HG03520 (cell line): ENCODE results near the gene AP3D1.
"Not testable (repeated sequence)": the region's sequence is repeated elsewhere in the genome, so short reads cannot be mapped to it uniquely, and the experiment has no call there.

Source experiments
- ATAC-seq: cut with Tn5 transposase; IDR thresholded peaks from one replicate; pipeline ENCODE4 v1.9.1; 2021; ENCODE audit warnings: mild to moderate bottlenecking, moderate library complexity; ENCODE audit not compliant: unreplicated experiment

AP3D1 gene

GRCh38 chr19:2129892-2130770 lies 21.2 kb downstream of the AP3D1 start:
- no peak for ATAC-seq

- no peak for ATAC-seq
Observed at GRCh38 chr19:2129486-2129885, 21.9 kb downstream of the AP3D1 start.

- ATAC-seq, result no peak
Observed at GRCh38 chr19:2129022-2129421, 22.3 kb downstream of the AP3D1 start.

DNA sequence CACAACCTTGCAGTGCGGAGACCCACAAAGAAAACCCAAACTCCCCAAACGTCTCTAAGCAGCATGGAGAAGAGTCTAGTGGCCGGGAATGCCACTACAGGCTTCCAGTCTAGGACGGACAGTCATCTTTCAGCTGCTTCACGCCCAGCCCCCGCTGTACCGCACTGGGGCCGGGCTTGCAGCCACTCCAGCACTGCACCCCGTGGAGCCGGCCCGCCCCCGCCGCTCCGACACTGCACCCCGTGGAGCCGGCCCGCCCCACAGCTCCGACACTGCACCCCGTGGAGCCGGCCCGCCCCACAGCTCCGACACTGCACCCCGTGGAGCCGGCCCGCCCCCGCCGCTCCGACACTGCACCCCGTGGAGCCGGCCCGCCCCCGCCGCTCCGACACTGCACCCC lies 23.1 kb downstream of the AP3D1 start:
- not testable (repeated sequence) for ATAC-seq

DNA sequence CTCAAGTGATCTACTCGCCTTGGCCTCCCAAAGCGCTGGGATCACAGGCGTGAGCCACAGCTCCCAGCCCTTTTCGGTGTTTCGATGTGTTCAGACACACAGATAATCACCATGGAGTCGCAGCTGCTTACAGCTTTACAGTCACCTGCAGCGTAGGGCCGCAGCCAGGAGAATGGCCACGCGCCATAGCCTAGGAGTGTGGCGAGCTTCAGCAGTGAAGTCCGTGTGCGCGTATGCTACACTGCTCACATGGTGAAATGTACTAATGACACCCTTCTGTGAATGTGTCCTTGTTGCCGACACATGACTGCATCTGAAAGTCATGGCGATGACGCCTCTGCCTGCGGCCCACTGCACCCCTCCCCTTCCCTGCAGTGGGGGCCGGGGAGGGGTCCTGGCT lies 23.6 kb downstream of the AP3D1 start:
- no peak for ATAC-seq

GRCh38 chr19:2126879-2127518 lies 24.4 kb downstream of the AP3D1 start:
- ATAC-seq, result no peak

DNA sequence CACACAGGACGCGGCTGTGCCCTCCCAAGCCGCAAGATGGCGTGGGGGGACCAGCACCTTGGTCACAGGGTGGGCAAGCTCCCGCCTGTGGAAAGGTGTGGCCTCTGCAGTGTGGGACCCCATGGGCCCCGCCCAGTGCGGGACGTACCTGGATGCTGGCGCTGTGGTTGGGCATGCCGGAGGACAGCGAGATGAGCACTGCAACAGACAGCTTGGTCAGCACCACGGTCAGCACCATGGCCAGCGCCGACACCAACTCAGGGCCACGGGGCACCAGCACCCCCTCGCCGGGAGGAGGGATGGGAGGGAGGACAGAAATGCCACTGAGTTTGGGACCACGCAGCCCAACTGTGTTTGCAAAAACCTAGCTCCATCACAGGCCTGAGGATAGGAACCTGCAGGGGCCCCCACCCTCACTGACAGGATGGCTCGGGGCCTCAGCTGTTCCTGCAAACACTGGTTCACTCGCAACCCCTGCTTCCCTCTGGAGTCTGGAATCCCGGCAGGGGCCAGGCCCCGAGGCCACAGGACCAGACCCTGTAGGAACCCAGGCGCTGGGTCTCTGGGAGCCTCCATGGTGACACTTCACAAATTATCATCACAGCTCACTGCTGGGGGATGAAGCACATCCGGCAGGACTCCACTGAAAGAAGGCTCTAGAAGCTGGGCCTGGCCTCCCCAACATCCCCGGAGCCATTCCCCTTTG lies 27.5 kb downstream of the AP3D1 start:
- ATAC-seq, result no peak

- no peak for ATAC-seq
Observed at GRCh38 chr19:2122982-2123381, 28.4 kb downstream of the AP3D1 start.

GRCh38 chr19:2122251-2122650 lies 29.1 kb downstream of the AP3D1 start:
- ATAC-seq, result no peak

DNA sequence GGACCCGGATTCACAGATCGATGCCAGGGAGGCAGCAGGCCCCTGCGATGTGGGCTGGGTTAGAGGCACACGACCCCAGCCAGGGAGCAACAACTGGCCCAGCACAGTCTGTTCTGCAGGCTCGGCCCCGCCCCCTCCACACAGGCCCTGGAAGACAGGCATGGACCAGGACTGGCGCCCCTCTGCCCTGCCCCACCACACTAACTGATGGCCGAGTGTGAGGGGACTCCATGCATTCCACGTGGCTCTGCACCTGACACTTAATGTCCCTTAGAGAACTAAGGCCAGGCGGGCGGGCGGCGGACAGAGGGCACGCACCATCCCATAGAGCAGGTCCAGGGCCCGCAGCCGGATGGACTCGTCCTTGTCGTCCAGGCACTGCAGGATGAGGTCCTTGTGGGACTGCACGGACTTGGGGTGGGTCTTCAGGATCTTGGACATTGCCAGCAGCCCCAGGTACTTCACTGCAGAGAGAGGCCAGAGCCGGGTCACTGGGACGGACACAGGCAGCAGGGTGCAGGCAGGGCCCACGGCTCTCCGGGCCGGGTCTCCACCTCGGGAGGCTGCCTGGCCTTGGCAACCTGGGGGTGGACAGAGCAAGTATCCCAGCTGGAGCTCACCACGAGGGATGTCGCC lies 29.8 kb downstream of the AP3D1 start:
- no peak for ATAC-seq

- no peak for ATAC-seq
Observed at GRCh38 chr19:2120821-2121220, 30.5 kb downstream of the AP3D1 start.

- ATAC-seq, result no peak
Observed at GRCh38 chr19:2119921-2120785, 31.2 kb downstream of the AP3D1 start.

- no peak for ATAC-seq
Observed at GRCh38 chr19:2118438-2118837, 32.9 kb downstream of the AP3D1 start.

GRCh38 chr19:2117215-2117960 lies 34.0 kb downstream of the AP3D1 start:
- no peak for ATAC-seq

GRCh38 chr19:2116507-2116906 lies 34.9 kb downstream of the AP3D1 start:
- no peak for ATAC-seq

- no peak for ATAC-seq
Observed at GRCh38 chr19:2115911-2116426, 35.4 kb downstream of the AP3D1 start.

- no peak for ATAC-seq
Observed at GRCh38 chr19:2115324-2115723, 36.0 kb downstream of the AP3D1 start.

GRCh38 chr19:2114821-2115220 lies 36.5 kb downstream of the AP3D1 start:
- no peak for ATAC-seq

DNA sequence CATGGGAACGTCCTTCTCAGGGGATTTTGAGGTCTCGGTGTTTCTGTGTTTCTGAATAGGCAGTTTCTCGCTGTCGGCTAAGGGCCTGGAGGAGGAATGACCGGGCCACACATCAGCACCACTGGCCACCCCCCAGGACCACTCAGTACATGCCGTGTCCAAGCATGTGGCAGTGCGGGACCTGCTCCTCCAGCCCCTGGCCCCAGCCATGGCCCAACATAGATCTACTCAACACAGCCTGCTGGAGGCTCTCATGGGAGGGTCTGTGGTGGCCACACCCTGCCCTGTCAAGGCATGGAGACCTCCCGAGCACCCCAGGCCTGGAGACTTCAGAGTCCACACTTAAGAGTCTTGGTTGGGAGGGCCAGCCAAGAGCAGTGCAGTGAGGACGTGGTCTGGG lies 37.1 kb downstream of the AP3D1 start:
- no peak for ATAC-seq
